CD14-positive monocyte (primary cell): ENCODE results near the gene MITF. TPM values are rescaled to one million over a fixed set of nuclear protein-coding genes. Genes with fewer than 3 reads are reported as not detected.

ENCODE experiments used
- DNase-seq, 3 donors: peaks; one replicate each; pipeline ENCODE4 v3.0.0-alpha.2; 2011 to 2022
- H2AFZ ChIP-seq: 2 replicates; pipeline ENCODE4 v1.6.0; 2012; ENCODE audit warnings: mild to moderate bottlenecking, low read depth, low read length, inconsistent platforms; ENCODE audit not compliant: insufficient read depth, poor library complexity, severe bottlenecking
- H3K27ac ChIP-seq, 2 donors: 1 replicate in 1 of 2; 2 replicates in 1 of 2; pipeline ENCODE4 v1.5.1; 2012 to 2013; ENCODE audit warnings: low read length in 2 of 2, control low read depth in 1 of 2, inconsistent platforms in 1 of 2, low read depth in 1 of 2, mild to moderate bottlenecking in 1 of 2
- H3K27me3 ChIP-seq, 2 donors: one replicate each; pipeline versions ENCODE4 v1.6.0 to v1.6.1; 2011 to 2013; ENCODE audit warnings: low read length in 2 of 2; ENCODE audit not compliant: control insufficient read depth in 2 of 2, insufficient read depth in 2 of 2
- H3K36me3 ChIP-seq, 2 donors: replicated peaks in 1 of 2; 1 replicate in 1 of 2; 2 replicates in 1 of 2; pipeline versions ENCODE4 v1.5.1 to v1.6.1; 2012 to 2013; ENCODE audit warnings: low read length in 2 of 2, control low read depth in 1 of 2, inconsistent platforms in 1 of 2, mild to moderate bottlenecking in 1 of 2; ENCODE audit not compliant: insufficient read depth in 2 of 2, control insufficient read depth in 1 of 2
- H3K4me1 ChIP-seq, 2 donors: 1 replicate in 1 of 2; 2 replicates in 1 of 2; pipeline versions ENCODE4 v1.5.1 to v1.6.1; 2012 to 2013; ENCODE audit warnings: low read length in 2 of 2, control low read depth in 1 of 2, inconsistent platforms in 1 of 2, mild to moderate bottlenecking in 1 of 2, moderate library complexity in 1 of 2; ENCODE audit not compliant: insufficient read depth in 2 of 2, control insufficient read depth in 1 of 2
- H3K4me2 ChIP-seq: replicated peaks from 2 replicates; pipeline ENCODE3; 2012; ENCODE audit warnings: low read length, moderate library complexity, mild to moderate bottlenecking; ENCODE audit not compliant: poor library complexity, severe bottlenecking; ENCODE audit errors: extremely low read depth
- H3K4me3 ChIP-seq, 3 experiments: fragments of 200-600 bp in 1 of 3; sonication (generic) in 1 of 3; replicated peaks in 1 of 3; 1 replicate in 2 of 3; 2 replicates in 1 of 3; pipeline ENCODE4 v1.5.1; 2011 to 2013; ENCODE audit warnings: low read length in 3 of 3, mild to moderate bottlenecking in 3 of 3, control low read depth in 2 of 3, low read depth in 2 of 3, inconsistent platforms in 1 of 3, moderate library complexity in 1 of 3
- H3K79me2 ChIP-seq: 2 replicates; pipeline ENCODE4 v1.6.0; 2012; ENCODE audit warnings: mild to moderate bottlenecking, control low read depth, inconsistent platforms, low read length, moderate library complexity; ENCODE audit not compliant: insufficient read depth
- H3K9ac ChIP-seq: 2 replicates; pipeline ENCODE4 v1.6.0; 2017; ENCODE audit warnings: low read length, mild to moderate bottlenecking; ENCODE audit not compliant: insufficient read depth, poor library complexity, severe bottlenecking
- H3K9me3 ChIP-seq, 2 donors: replicated peaks in 1 of 2; 1 replicate in 1 of 2; 2 replicates in 1 of 2; pipeline versions ENCODE4 v1.5.1 to v1.6.1; 2012 to 2013; ENCODE audit warnings: low read length in 2 of 2, control low read depth in 1 of 2; ENCODE audit not compliant: control insufficient read depth in 1 of 2, insufficient read depth in 1 of 2
- H4K20me1 ChIP-seq: 2 replicates; pipeline ENCODE4 v1.6.0; 2012; ENCODE audit warnings: mild to moderate bottlenecking, low read length, control low read depth, moderate library complexity; ENCODE audit not compliant: insufficient read depth
- H3K27ac Mint-ChIP-seq, 7 donors: one replicate each; pipeline ENCODE4 v1.8.0; 2020; ENCODE audit warnings: mild to moderate bottlenecking in 7 of 7, mixed read lengths in 7 of 7, moderate library complexity in 6 of 7, inconsistent platforms in 2 of 7
- H3K27me3 Mint-ChIP-seq, 3 donors: one replicate each; pipeline ENCODE4 v1.8.0; 2021 to 2022; ENCODE audit warnings: low read depth in 3 of 3, mild to moderate bottlenecking in 3 of 3, mixed read lengths in 3 of 3, moderate library complexity in 3 of 3, inconsistent platforms in 1 of 3
- H3K36me3 Mint-ChIP-seq, 2 donors: one replicate each; pipeline ENCODE4 v1.8.0; 2020; ENCODE audit warnings: mixed read lengths in 2 of 2, inconsistent platforms in 1 of 2, mild to moderate bottlenecking in 1 of 2
- H3K4me1 Mint-ChIP-seq: one replicate; pipeline ENCODE4 v1.8.0; 2020; ENCODE audit warnings: mild to moderate bottlenecking, mixed read lengths
- H3K4me3 Mint-ChIP-seq, 2 donors: one replicate each; pipeline ENCODE4 v1.8.0; 2020; ENCODE audit warnings: mild to moderate bottlenecking in 2 of 2, mixed read lengths in 2 of 2, moderate library complexity in 1 of 2
- H3K9me3 Mint-ChIP-seq, 7 donors: one replicate each; pipeline ENCODE4 v1.8.0; 2020 to 2022; ENCODE audit warnings: mixed read lengths in 7 of 7, mild to moderate bottlenecking in 6 of 7, moderate library complexity in 6 of 7, inconsistent platforms in 2 of 7
- CTCF ChIP-seq: fragments of 200-600 bp; IDR thresholded peaks from one replicate; pipeline ENCODE4 v1.8.0; 2022; ENCODE audit warnings: antibody characterized with exemption, mild to moderate bottlenecking
- WGBS: methylation state at CpG from one replicate; pipeline ENCODE4 v1.1.5; 2013; ENCODE audit warnings: missing lambda C conversion rate; ENCODE audit not compliant: insufficient coverage; 5-methylcytosine and 5-hydroxymethylcytosine counted together
- intact Hi-C, 2 donors: fragments of 100-400 bp; cut with micrococcal nuclease; formaldehyde crosslinking; loops; one replicate each; pipeline versions ENCODE4 v1.15.0 to v1.15.1; 2023
- polyA plus RNA-seq, 3 donors: library from polyadenylated mRNA; depleted of rRNA in 1 of 3; unstranded in 2 of 3; stranded (reverse) in 1 of 3; fragments of 300-500 nt in 2 of 3; fragments of >200 nt in 1 of 3; fragmentation: Illumina TruSeq in 2 of 3; gene quantifications; 1 replicate in 2 of 3; 2 replicates in 1 of 3; pipeline ENCODE4 v1.2.3, GENCODE V29; 2012 to 2021

Gene MITF
- polyA plus RNA-seq, 3 donors: 7.0 to 15.1 (median 12.1) TPM

GRCh38 chr3:69932501-69932900, 193.2 kb downstream of the MITF start:
- Histone ChIP-seq H3K79me2 (no peaks in the 10 kb centered on the region), H3K4me2 (no peak overlapping the region), H3K9ac (no peak overlapping the region), H3K36me3 (no peaks in the 10 kb centered on the region), H2AFZ (no peak overlapping the region), H3K27me3 (no peaks in the 10 kb centered on the region), H3K4me1 (no peaks in the 10 kb centered on the region), H3K9me3 (no peaks in the 10 kb centered on the region), H3K4me3 (no peak overlapping the region), H3K27ac (no peak overlapping the region), H4K20me1 (no peaks in the 10 kb centered on the region)
- Mint-ChIP-seq H3K36me3 (peaks cover 2% of the 10 kb centered on the region in 2 donors), H3K9me3 (peaks cover 0 to 2% (median 0%) of the 10 kb centered on the region in 7 donors), H3K27me3 (no peaks in the 10 kb centered on the region), H3K4me3 (no peak overlapping the region), H3K27ac (no peak overlapping the region), H3K4me1 (peaks cover 5% of the 10 kb centered on the region)
- no peak for DNase-seq
- 100% methylated on average over 1 of the region's 3 CpGs for WGBS
- TF ChIP-seq CTCF: no peak
- intact Hi-C loops: no loop called here

- Histone ChIP-seq H3K79me2 (no peaks in the 10 kb centered on the region), H2AFZ (no peak overlapping the region), H3K4me3 (no peak overlapping the region), H3K27ac (no peak overlapping the region), H3K27me3 (no peaks in the 10 kb centered on the region), H3K4me2 (no peak overlapping the region), H4K20me1 (no peaks in the 10 kb centered on the region), H3K9ac (no peak overlapping the region), H3K4me1 (no peaks in the 10 kb centered on the region), H3K9me3 (no peaks in the 10 kb centered on the region), H3K36me3 (peaks cover 3 to 12% of the 10 kb centered on the region in 2 donors)
- 100% methylated on average over 1 of the region's 2 CpGs for WGBS
- Mint-ChIP-seq H3K36me3 (peaks cover 9 to 15% of the 10 kb centered on the region in 2 donors), H3K4me1 (peaks cover 5% of the 10 kb centered on the region), H3K27me3 (no peaks in the 10 kb centered on the region), H3K27ac (no peak overlapping the region), H3K4me3 (no peak overlapping the region), H3K9me3 (no peaks in the 10 kb centered on the region)
- DNase-seq: no peak
- no peak for TF ChIP-seq CTCF
- intact Hi-C loops: no loop called here
Observed at GRCh38 chr3:69934398-69934797, 195.1 kb downstream of the MITF start.
